ENCODE results near the gene OMP. TPM values are rescaled to one million over a fixed set of nuclear protein-coding genes. Genes with fewer than 3 reads are reported as not detected.

The OMP gene
- total and polyA plus RNA-seq, 2 of the 4 experiments (the other 2 are of a cell fraction), result 0.27 TPM; not detected in 1

DNA sequence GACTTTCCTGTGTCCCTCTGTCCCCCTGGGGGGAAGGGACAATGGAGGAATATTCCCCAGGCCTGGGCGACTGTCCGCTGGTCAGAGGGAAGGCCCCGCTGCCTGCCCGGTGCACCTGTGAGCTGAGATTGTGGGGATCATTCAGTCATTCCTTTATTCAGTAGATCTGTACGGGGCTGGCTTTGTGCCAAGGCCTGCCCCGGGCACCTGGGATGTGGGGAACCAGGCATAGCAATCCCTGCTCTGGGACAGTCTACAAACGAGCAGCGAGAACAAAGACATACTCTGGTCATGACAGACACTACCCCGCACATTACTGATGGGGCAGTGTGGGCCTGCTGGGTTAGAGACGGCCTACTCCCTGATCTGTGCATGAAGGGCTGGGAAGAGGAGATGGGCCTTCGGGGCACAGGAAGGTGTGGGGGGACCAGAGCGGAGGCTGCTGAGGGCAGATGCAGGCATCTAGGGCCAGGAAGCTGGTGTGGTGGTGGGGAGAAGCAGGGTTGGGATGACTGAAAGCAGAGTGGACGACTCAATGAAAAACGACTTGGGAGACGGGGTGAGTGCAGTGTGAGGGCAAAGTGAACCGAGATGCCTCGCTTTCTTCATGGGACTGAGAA is 23.6 kb downstream of the OMP start:
- intact Hi-C loops (cut with micrococcal nuclease) (no loop called here), dilution Hi-C loops (cut with HindIII; ENCODE audit: low sequenced_read_pairs, unreplicated experiment) (no loop called here), in situ Hi-C loops (cut with MboI; ENCODE audit: low sequenced_read_pairs) (loop anchor here (5.0 to 10.0 kb wide), 2 partner anchors 59 to 421 kb away; no protein-coding TSS in a partner anchor)
- ChIA-PET POLR2A (ENCODE audit: unreplicated experiment) (no interaction called here), CTCF (interaction anchor here (1.0 to 2.6 kb wide), 9 partner anchors 9 to 441 kb away, joined by 3 to 21 read pairs (median 6); no protein-coding TSS in a partner anchor)
- no peak overlapping the region for H3K56ac ChIP-seq (ENCODE audit: extremely low read depth, insufficient read depth, low read length)
- DNase-seq, result no peak
- no peak overlapping the region for H4K91ac ChIP-seq (ENCODE audit: insufficient read depth, low read depth, low read length)
- H4K8ac ChIP-seq (ENCODE audit: low read depth in 2 of 2, low read length in 2 of 2), result no peak overlapping the region
- no peaks in the 10 kb centered on the region for H3K27me3 ChIP-seq (ENCODE audit: control insufficient read depth, insufficient read depth, low read length)
- H3K36me3 ChIP-seq (ENCODE audit: control insufficient read depth, insufficient read depth, low read length), result peaks cover 10% of the 10 kb centered on the region; the same call in 1 of the 2 replicates
- no peak overlapping the region for H2AK5ac ChIP-seq (ENCODE audit: low read depth, low read length)
- no peak overlapping the region for H3K18ac ChIP-seq (ENCODE audit: low read depth, low read length)
- H3K4me2 ChIP-seq (ENCODE audit: low read depth, low read length), result no peak overlapping the region
- no peaks in the 10 kb centered on the region for H3K9me1 ChIP-seq (ENCODE audit: insufficient read depth, low read length)
- 89% methylated on average over 5 of the region's 17 CpGs; no CpG with 5 or more reads in 1 of the 2 experiments for WGBS, 2 experiments (ENCODE audit: extremely low coverage in 2 of 2, insufficient read length in 1 of 2)
- no peak overlapping the region for H2AFZ ChIP-seq (replicated peaks; ENCODE audit: low read length, poor library complexity)
- H3K9me3 ChIP-seq (ENCODE audit: control insufficient read depth, insufficient read depth, low read length), result no peaks in the 10 kb centered on the region
- no peak overlapping the region for H3K14ac ChIP-seq (replicated peaks; ENCODE audit: low read depth, low read length)
- no peak overlapping the region for H3K4ac ChIP-seq (ENCODE audit: low read depth, low read length)
- no peak overlapping the region for H3K23ac ChIP-seq (ENCODE audit: low read depth, low read length)
- no peak overlapping the region for H2BK20ac ChIP-seq (ENCODE audit: low read depth, low read length)
- no peak overlapping the region for H2AK9ac ChIP-seq (replicated peaks; ENCODE audit: low read depth, low read length, poor library complexity)
- no peak overlapping the region for H3K27ac ChIP-seq (ENCODE audit: insufficient read depth, low read length)
- peaks cover 10% of the 10 kb centered on the region; the same call in 1 of the 2 replicates for H3K4me1 ChIP-seq (ENCODE audit: control insufficient read depth, insufficient read depth, low read length)
- no TSS peak for BruUV-seq (replicated peaks)
- H2BK5ac ChIP-seq (ENCODE audit: low read depth, low read length, poor library complexity, severe bottlenecking), result no peak overlapping the region
- no peak for ATAC-seq (ENCODE audit: low read depth)
- H2BK120ac ChIP-seq (ENCODE audit: low read depth, low read length), result no peak overlapping the region
- no peaks in the 10 kb centered on the region for H3K79me1 ChIP-seq (ENCODE audit: low read depth in 1 of 2, low read length in 2 of 2)
- H4K20me1 ChIP-seq (ENCODE audit: insufficient read depth, low read length), result no peaks in the 10 kb centered on the region
- TF ChIP-seq RCOR1 (IDR thresholded peaks at IDR 0.05; ENCODE audit: insufficient replicate concordance, low read length) (no peak), RFX5 (IDR thresholded peaks at IDR 0.05; ENCODE audit: low read depth, low read length) (no peak), CHD1 (IDR thresholded peaks at IDR 0.05; ENCODE audit: low read depth, low read length) (no peak)
- H4K5ac ChIP-seq (ENCODE audit: low read depth, low read length), result no peak overlapping the region
- H2BK15ac ChIP-seq (ENCODE audit: low read depth, low read length), result no peak overlapping the region
- no peak overlapping the region for H3K9ac ChIP-seq (ENCODE audit: low read depth, low read length)
- no peak overlapping the region for H3K4me3 ChIP-seq (ENCODE audit: insufficient read depth, low read depth, low read length)

Data from IMR-90 (cell line).